ENCODE measurements around the gene DESI1.

DESI1 gene

DNA sequence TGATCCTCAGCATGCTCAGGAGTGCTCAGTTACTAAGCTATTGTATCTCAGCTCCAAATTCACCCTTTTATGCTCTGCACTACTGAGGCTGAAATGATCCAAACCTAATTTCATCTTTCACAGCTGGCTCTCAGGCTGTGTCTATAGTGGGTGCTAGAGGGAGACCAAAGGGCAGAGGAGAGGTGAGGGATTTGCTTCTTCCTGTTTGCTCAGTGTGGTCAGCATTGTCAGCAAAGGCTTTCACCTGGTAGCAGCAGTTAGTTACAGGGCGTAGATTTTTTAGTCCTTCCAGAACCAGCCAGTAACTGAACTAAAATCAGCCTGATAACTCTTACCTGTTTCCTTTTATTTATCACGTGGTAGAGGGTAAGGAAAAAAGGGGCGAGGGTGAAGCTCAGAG, 33.5 kb upstream of the DESI1 start:
- CTCF ChIA-PET = interaction anchor here (0.9 to 11.8 kb wide), 6 partner anchors 9 to 169 kb away, joined by 3 to 82 read pairs (median 3); no protein-coding TSS in a partner anchor
- POLR2A ChIA-PET = no interaction called here
- TF ChIP-seq, protein P1, sequence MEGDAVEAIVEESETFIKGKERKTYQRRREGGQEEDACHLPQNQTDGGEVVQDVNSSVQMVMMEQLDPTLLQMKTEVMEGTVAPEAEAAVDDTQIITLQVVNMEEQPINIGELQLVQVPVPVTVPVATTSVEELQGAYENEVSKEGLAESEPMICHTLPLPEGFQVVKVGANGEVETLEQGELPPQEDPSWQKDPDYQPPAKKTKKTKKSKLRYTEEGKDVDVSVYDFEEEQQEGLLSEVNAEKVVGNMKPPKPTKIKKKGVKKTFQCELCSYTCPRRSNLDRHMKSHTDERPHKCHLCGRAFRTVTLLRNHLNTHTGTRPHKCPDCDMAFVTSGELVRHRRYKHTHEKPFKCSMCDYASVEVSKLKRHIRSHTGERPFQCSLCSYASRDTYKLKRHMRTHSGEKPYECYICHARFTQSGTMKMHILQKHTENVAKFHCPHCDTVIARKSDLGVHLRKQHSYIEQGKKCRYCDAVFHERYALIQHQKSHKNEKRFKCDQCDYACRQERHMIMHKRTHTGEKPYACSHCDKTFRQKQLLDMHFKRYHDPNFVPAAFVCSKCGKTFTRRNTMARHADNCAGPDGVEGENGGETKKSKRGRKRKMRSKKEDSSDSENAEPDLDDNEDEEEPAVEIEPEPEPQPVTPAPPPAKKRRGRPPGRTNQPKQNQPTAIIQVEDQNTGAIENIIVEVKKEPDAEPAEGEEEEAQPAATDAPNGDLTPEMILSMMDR (IDR thresholded peaks at IDR 0.05; ENCODE audit: control extremely low read depth, extremely low read depth, low read depth, missing control alignments) = no peak
- DNase-seq (ENCODE audit: extremely low spot score) = no peak

DNA sequence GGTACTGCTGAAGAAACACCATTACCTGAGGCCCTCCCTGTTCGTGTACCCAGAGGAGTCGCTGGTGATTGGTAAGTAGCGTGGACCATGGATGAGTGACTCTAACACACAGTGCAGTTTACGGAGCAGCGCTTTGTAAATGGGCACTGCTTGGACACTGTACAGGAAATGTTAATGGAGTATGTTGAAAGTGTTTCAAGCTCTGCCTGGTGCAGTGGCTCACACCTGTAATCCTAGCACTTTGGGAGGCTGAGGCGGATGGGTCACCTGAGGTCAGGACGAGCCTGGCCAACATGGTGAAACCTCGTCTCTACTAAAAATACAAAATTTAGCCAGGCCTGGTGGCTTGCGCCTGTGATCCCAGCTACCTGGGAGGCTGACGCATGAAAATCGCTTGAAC, 30.0 kb upstream of the DESI1 start:
- POLR2A ChIA-PET = interaction anchor here (0.6 kb wide), 1 partner anchor 340 kb away, joined by 13 read pairs; no protein-coding TSS in a partner anchor
- TF ChIP-seq, protein P1 (IDR thresholded peaks at IDR 0.05; ENCODE audit: control extremely low read depth, extremely low read depth, low read depth, missing control alignments) = no peak
- peak; percentile 5 for DNase-seq (ENCODE audit: extremely low spot score)
- CTCF ChIA-PET = interaction anchor here (0.9 to 11.8 kb wide), 3 partner anchors 9 to 14 kb away, joined by 3 to 82 read pairs (median 4); no protein-coding TSS in a partner anchor

DNA sequence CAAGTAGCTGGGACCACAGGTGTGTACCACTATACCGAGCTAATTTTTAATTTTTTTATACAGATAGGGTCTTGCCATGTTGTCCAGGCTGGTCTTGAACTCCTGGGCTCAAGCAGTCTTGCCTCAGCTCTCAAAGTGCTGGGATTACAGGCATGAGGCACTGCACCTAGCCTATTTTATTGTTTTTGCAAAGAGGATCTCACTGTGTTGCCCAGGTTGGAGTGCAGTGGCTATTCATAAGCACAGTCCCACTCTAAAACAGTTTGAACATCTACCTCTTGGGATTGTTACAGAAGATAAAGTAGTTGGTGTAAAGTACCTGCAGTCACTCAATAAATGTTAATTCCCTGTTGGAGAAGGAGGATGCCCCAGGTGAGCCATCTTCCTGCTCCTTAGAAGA, 29.4 kb upstream of the DESI1 start:
- ChIA-PET CTCF (interaction anchor here (1.1 to 11.8 kb wide), 2 partner anchors 10 to 15 kb away, joined by 3 to 82 read pairs; no protein-coding TSS in a partner anchor), POLR2A (interaction anchor here (0.6 kb wide), 1 partner anchor 19 kb away, joined by 5 read pairs; no protein-coding TSS in a partner anchor)
- DNase-seq (ENCODE audit: extremely low spot score) = no peak
- TF ChIP-seq, protein P1 (IDR thresholded peaks at IDR 0.05; ENCODE audit: control extremely low read depth, extremely low read depth, low read depth, missing control alignments) = no peak

DNA sequence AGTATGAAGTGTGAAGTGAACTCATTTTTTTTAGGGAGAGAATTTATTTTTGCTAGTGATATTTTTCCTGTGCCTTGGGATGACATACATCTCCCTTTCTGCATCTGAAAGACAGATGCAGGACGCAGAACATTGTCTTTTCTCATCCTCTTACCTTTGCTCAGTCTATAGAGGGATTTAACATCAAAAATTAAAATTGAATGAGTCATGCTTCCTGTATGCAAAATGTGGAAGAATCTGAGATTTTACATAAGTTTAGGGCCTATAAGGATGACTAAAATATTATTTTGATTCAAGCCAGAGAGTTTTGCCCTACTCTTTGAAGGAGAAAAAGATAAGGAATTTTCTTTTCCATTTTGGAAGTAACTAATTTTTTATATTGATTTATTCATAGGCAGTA, 27.6 kb upstream of the DESI1 start:
- DNase-seq (ENCODE audit: extremely low spot score) = no peak
- ChIA-PET CTCF (interaction anchor here (1.0 to 11.8 kb wide), 3 partner anchors 11 to 25 kb away, joined by 3 to 82 read pairs (median 3); no protein-coding TSS in a partner anchor), POLR2A (no interaction called here)
- TF ChIP-seq, protein P1 (IDR thresholded peaks at IDR 0.05; ENCODE audit: control extremely low read depth, extremely low read depth, low read depth, missing control alignments) = no peak

DNA sequence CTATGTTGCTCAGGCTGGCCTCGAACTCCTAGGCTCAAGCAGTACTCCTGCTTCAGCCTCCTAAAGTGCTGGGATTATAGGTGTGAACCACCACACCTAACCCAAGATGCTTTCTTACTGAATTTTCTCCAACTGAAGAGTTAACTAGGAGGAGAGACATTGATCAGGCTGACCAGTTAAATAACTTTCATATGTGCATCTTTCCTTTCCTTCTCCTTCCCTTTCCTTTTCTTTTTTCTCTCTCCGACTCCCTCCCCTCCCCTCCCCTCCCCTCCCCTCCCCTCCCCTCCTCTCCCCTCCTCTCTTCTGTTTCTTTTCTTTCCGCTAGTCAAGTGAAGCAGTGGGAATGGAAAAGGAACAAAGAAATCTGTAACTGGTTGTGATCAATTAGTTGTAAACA, 26.9 kb upstream of the DESI1 start:
- no peak for DNase-seq (ENCODE audit: extremely low spot score)
- ChIA-PET POLR2A (no interaction called here), CTCF (interaction anchor here (1.1 to 11.8 kb wide), 3 partner anchors 10 to 26 kb away, joined by 3 to 82 read pairs (median 3); no protein-coding TSS in a partner anchor)
- TF ChIP-seq, protein P1 (IDR thresholded peaks at IDR 0.05; ENCODE audit: control extremely low read depth, extremely low read depth, low read depth, missing control alignments) = no peak

DNA sequence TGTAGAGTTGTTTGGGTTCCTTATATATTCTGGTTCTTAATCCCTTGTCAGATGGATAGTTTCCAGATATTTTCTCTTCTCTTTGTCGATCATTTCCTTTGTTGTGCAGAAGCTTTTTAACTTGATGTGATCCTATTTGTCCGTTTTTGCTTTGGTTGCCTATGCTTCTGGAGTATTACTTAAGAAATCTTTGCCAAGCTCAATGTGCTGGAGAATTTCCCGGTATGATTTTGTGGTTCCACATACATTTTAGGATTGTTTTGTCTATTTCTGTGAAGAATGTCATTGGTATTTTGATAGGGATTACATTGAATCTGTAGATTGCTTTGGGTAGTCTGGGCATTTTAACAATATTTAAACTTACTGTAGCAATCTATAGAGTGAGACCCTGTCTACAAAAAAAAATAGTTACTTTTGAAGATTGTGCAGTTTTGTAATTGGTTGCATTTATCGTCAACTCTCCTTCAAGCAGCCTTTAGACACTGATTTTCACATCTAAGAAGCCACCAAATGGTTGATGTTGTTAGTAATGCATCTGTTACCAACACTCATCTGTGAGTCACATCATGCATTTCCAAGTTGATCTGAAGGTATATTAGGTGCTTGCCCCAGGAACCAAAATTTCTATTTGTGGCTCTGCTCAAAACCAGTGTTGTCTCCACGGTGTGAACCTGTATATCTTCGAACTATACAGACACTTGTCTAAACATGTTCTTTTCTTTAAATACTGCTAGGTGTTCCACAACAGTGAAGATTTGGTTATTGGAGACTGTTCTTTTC, 21.7 kb upstream of the DESI1 start:
- POLR2A ChIA-PET = no interaction called here
- CTCF ChIA-PET = interaction anchor here (0.8 to 1.3 kb wide), 2 partner anchors 10 to 24 kb away, joined by 3 to 4 read pairs; no protein-coding TSS in a partner anchor
- DNase-seq (ENCODE audit: extremely low spot score) = no peak
- TF ChIP-seq, protein P1 (IDR thresholded peaks at IDR 0.05; ENCODE audit: control extremely low read depth, extremely low read depth, low read depth, missing control alignments) = no peak

All from GM10248 (cell line).